ENCODE data around the gene MBTPS1. TPM values are rescaled to one million over a fixed set of nuclear protein-coding genes. Genes with fewer than 3 reads are reported as not detected.

The MBTPS1 gene
- total RNA-seq, 1 experiment from 2014 or later: 46.9 TPM

GRCh38 chr16:84087001-84087400 lies 29.7 kb downstream of the MBTPS1 start:
- ChIA-PET CTCF (interaction anchor here (1.3 to 4.3 kb wide), 2 partner anchors 73 to 100 kb away, joined by 3 to 28 read pairs; partner anchors contain the start of gene TAF1C), POLR2A (no interaction called here)
- ATAC-seq (no peak), DNase-seq (ENCODE audit: low spot score) (no peak)
- Mint-ChIP-seq H3K36me3 (peaks cover 51% of the 10 kb centered on the region), H3K27ac (no peak overlapping the region), H3K4me3 (no peak overlapping the region), H3K9me3 (no peaks in the 10 kb centered on the region), H3K4me1 (no peaks in the 10 kb centered on the region), H3K27me3 (ENCODE audit: low read depth) (no peaks in the 10 kb centered on the region)
- TF ChIP-seq, protein P1, sequence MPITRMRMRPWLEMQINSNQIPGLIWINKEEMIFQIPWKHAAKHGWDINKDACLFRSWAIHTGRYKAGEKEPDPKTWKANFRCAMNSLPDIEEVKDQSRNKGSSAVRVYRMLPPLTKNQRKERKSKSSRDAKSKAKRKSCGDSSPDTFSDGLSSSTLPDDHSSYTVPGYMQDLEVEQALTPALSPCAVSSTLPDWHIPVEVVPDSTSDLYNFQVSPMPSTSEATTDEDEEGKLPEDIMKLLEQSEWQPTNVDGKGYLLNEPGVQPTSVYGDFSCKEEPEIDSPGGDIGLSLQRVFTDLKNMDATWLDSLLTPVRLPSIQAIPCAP (CRISPR knock-in tag; IDR thresholded peaks at IDR 0.05): no peak
- TF ChIP-seq PRRX2 (CRISPR knock-in tag; IDR thresholded peaks at IDR 0.05): no peak
- no peak for TF ChIP-seq ZNF396 (CRISPR knock-in tag; IDR thresholded peaks at IDR 0.05; ENCODE audit: borderline replicate concordance)
- TF ChIP-seq ZNF423 (CRISPR knock-in tag; IDR thresholded peaks at IDR 0.05): no peak
- TF ChIP-seq ZNF121 (CRISPR knock-in tag; IDR thresholded peaks at IDR 0.05): no peak
- TF ChIP-seq, protein P2, sequence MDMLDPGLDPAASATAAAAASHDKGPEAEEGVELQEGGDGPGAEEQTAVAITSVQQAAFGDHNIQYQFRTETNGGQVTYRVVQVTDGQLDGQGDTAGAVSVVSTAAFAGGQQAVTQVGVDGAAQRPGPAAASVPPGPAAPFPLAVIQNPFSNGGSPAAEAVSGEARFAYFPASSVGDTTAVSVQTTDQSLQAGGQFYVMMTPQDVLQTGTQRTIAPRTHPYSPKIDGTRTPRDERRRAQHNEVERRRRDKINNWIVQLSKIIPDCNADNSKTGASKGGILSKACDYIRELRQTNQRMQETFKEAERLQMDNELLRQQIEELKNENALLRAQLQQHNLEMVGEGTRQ (CRISPR knock-in tag; IDR thresholded peaks at IDR 0.05): no peak
- TF ChIP-seq MXD4 (CRISPR knock-in tag; IDR thresholded peaks at IDR 0.05; ENCODE audit: borderline replicate concordance): no peak
- no peak for TF ChIP-seq NR3C1 (CRISPR knock-in tag; conservative IDR thresholded peaks at IDR 0.05; ENCODE audit: low read depth)
- TF ChIP-seq, protein P3, sequence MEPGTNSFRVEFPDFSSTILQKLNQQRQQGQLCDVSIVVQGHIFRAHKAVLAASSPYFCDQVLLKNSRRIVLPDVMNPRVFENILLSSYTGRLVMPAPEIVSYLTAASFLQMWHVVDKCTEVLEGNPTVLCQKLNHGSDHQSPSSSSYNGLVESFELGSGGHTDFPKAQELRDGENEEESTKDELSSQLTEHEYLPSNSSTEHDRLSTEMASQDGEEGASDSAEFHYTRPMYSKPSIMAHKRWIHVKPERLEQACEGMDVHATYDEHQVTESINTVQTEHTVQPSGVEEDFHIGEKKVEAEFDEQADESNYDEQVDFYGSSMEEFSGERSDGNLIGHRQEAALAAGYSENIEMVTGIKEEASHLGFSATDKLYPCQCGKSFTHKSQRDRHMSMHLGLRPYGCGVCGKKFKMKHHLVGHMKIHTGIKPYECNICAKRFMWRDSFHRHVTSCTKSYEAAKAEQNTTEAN (CRISPR knock-in tag; IDR thresholded peaks at IDR 0.05): no peak
- TF ChIP-seq EMX1 (CRISPR knock-in tag; IDR thresholded peaks at IDR 0.05): no peak
- TF ChIP-seq RORB (CRISPR knock-in tag; IDR thresholded peaks at IDR 0.05): no peak
- TF ChIP-seq JUN (CRISPR knock-in tag; IDR thresholded peaks at IDR 0.05): no peak
- no peak for TF ChIP-seq NR2C2 (CRISPR knock-in tag; IDR thresholded peaks at IDR 0.05)

DNA sequence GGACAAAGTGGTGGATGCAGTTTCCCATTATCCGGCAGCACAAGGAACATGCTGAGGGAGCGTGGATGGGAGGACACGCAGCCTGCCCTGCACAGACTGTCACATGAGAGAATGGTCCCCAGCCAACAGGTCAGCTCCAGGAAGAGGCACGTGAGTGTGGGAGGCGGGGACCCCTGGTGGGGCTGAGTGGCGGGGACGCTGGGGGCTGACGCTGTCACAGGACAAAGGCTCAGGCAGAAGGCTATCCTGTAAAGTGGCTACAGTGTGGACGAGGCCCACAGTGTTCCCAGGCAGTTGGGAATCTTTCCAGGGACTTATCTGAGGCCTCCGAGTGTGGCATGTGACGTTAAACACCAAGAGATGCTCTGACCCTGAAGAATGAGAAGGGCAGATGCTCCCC lies 30.4 kb downstream of the MBTPS1 start:
- DNase-seq (ENCODE audit: low spot score): no peak
- no peaks in the 10 kb centered on the region for H3K9me3 Mint-ChIP-seq
- TF ChIP-seq MAX (CRISPR knock-in tag; IDR thresholded peaks at IDR 0.05) (no peak), NR2C2 (CRISPR knock-in tag; IDR thresholded peaks at IDR 0.05) (no peak), ZBTB21 (CRISPR knock-in tag; IDR thresholded peaks at IDR 0.05; ENCODE audit: borderline replicate concordance) (no peak), MXD4 (CRISPR knock-in tag; IDR thresholded peaks at IDR 0.05; ENCODE audit: borderline replicate concordance) (no peak), ZNF138 (CRISPR knock-in tag; conservative IDR thresholded peaks at IDR 0.05) (no peak), CTCF (IDR thresholded peaks at IDR 0.05) (no peak), ZNF512 (CRISPR knock-in tag; IDR thresholded peaks at IDR 0.05; ENCODE audit: borderline replicate concordance) (no peak), FOXP4 (CRISPR knock-in tag; IDR thresholded peaks at IDR 0.05) (no peak)
- TF ChIP-seq, protein P4, sequence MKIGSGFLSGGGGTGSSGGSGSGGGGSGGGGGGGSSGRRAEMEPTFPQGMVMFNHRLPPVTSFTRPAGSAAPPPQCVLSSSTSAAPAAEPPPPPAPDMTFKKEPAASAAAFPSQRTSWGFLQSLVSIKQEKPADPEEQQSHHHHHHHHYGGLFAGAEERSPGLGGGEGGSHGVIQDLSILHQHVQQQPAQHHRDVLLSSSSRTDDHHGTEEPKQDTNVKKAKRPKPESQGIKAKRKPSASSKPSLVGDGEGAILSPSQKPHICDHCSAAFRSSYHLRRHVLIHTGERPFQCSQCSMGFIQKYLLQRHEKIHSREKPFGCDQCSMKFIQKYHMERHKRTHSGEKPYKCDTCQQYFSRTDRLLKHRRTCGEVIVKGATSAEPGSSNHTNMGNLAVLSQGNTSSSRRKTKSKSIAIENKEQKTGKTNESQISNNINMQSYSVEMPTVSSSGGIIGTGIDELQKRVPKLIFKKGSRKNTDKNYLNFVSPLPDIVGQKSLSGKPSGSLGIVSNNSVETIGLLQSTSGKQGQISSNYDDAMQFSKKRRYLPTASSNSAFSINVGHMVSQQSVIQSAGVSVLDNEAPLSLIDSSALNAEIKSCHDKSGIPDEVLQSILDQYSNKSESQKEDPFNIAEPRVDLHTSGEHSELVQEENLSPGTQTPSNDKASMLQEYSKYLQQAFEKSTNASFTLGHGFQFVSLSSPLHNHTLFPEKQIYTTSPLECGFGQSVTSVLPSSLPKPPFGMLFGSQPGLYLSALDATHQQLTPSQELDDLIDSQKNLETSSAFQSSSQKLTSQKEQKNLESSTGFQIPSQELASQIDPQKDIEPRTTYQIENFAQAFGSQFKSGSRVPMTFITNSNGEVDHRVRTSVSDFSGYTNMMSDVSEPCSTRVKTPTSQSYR (CRISPR knock-in tag; IDR thresholded peaks at IDR 0.05): no peak
- TF ChIP-seq, protein P5, sequence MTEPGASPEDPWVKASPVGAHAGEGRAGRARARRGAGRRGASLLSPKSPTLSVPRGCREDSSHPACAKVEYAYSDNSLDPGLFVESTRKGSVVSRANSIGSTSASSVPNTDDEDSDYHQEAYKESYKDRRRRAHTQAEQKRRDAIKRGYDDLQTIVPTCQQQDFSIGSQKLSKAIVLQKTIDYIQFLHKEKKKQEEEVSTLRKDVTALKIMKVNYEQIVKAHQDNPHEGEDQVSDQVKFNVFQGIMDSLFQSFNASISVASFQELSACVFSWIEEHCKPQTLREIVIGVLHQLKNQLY (CRISPR knock-in tag; IDR thresholded peaks at IDR 0.05): no peak
- no peaks in the 10 kb centered on the region for H3K27me3 Mint-ChIP-seq (ENCODE audit: low read depth)
- ChIA-PET CTCF (interaction anchor here (4.3 kb wide), 1 partner anchor 101 kb away, joined by 28 read pairs; the partner anchor contains the start of gene TAF1C), POLR2A (no interaction called here)
- no peak overlapping the region for H3K27ac Mint-ChIP-seq
- H3K36me3 Mint-ChIP-seq: peaks cover 53% of the 10 kb centered on the region
- no peak for ATAC-seq
- no peaks in the 10 kb centered on the region for H3K4me1 Mint-ChIP-seq
- H3K4me3 Mint-ChIP-seq: no peak overlapping the region
